HepG2 (cell line): ENCODE measurements around the gene ALG8. TPM values are rescaled to one million over a fixed set of nuclear protein-coding genes. Genes with fewer than 3 reads are reported as not detected.

Source experiments
- CBFB ChIP-seq: sonication (generic); formaldehyde crosslinking; IDR thresholded peaks from 2 replicates; pipeline ENCODE4 v1.4.0; 2020; ENCODE audit warnings: missing genetic modification reagents
- CC2D1A ChIP-seq: sonication (generic); formaldehyde crosslinking; IDR thresholded peaks from 2 replicates; pipeline ENCODE4 v1.8.1; 2023; ENCODE audit warnings: mild to moderate bottlenecking, missing genetic modification reagents
- FOXA1 ChIP-seq, 2 experiments: fragments of 450-650 bp in 1 of 2; sonication (generic) in 1 of 2; formaldehyde crosslinking in 1 of 2; IDR thresholded peaks; 2 replicates each; pipeline versions ENCODE4 v1.4.0 to v1.6.1; 2016 to 2020; ENCODE audit warnings: missing genetic modification reagents in 1 of 2
- KAT2B ChIP-seq: fragments of 150-350 bp; IDR thresholded peaks from 2 replicates; pipeline ENCODE4 v1.6.1; 2014; ENCODE audit warnings: low read depth, low read length, borderline replicate concordance
- KAT7 ChIP-seq: IDR thresholded peaks from 2 replicates; pipeline ENCODE4 v1.6.1; 2018; ENCODE audit warnings: borderline replicate concordance, missing compliant biosample characterization
- KDM1A ChIP-seq: IDR thresholded peaks from 2 replicates; pipeline ENCODE4 v1.6.1; 2016; ENCODE audit warnings: missing compliant biosample characterization
- MLXIP ChIP-seq: sonication (generic); formaldehyde crosslinking; IDR thresholded peaks from 2 replicates; pipeline ENCODE4 v1.9.0; 2021; ENCODE audit warnings: missing genetic modification reagents, borderline replicate concordance
- NPAS2 ChIP-seq: sonication (generic); formaldehyde crosslinking; IDR thresholded peaks from 2 replicates; pipeline ENCODE4 v1.8.0; 2022; ENCODE audit warnings: mild to moderate bottlenecking, missing genetic modification reagents, borderline replicate concordance
- RARA ChIP-seq: IDR thresholded peaks from 2 replicates; pipeline ENCODE4 v1.6.1; 2016; ENCODE audit warnings: missing genetic modification reagents, missing compliant biosample characterization
- ZBTB1 ChIP-seq: sonication (generic); formaldehyde crosslinking; IDR thresholded peaks from 2 replicates; pipeline ENCODE4 v1.4.0; 2020; ENCODE audit warnings: missing genetic modification reagents, borderline replicate concordance
- ZBTB25 ChIP-seq: IDR thresholded peaks from 2 replicates; pipeline ENCODE4 v1.6.1; 2018; ENCODE audit warnings: missing genetic modification reagents
- ZFAT ChIP-seq: sonication (generic); formaldehyde crosslinking; conservative IDR thresholded peaks from 2 replicates; pipeline ENCODE4 v1.8.1; 2023; ENCODE audit warnings: missing genetic modification reagents, inconsistent platforms
- ZMYM4 ChIP-seq: sonication (generic); formaldehyde crosslinking; IDR thresholded peaks from 2 replicates; pipeline ENCODE4 v1.8.1; 2023; ENCODE audit warnings: mild to moderate bottlenecking, missing genetic modification reagents
- ZNF18 ChIP-seq: sonication (generic); formaldehyde crosslinking; IDR thresholded peaks from 2 replicates; pipeline ENCODE4 v1.8.0; 2022; ENCODE audit warnings: mild to moderate bottlenecking, missing genetic modification reagents; ENCODE audit not compliant: insufficient replicate concordance
- ZNF430 ChIP-seq: sonication (generic); formaldehyde crosslinking; IDR thresholded peaks from 2 replicates; pipeline ENCODE4 v1.9.0; 2021; ENCODE audit warnings: mild to moderate bottlenecking, missing genetic modification reagents
- ZNF44 ChIP-seq: sonication (generic); formaldehyde crosslinking; IDR thresholded peaks from 2 replicates; pipeline ENCODE4 v1.5.1; 2020; ENCODE audit warnings: mild to moderate bottlenecking, missing genetic modification reagents
- ZNF597 ChIP-seq: sonication (generic); formaldehyde crosslinking; IDR thresholded peaks from 2 replicates; pipeline ENCODE4 v1.5.0; 2020; ENCODE audit warnings: missing genetic modification reagents
- ZNF775 ChIP-seq: sonication (generic); formaldehyde crosslinking; IDR thresholded peaks from 2 replicates; pipeline ENCODE4 v1.4.0; 2020; ENCODE audit warnings: missing genetic modification reagents, mild to moderate bottlenecking, moderate library complexity, borderline replicate concordance
- ZNF777 ChIP-seq: sonication (generic); formaldehyde crosslinking; IDR thresholded peaks from 2 replicates; pipeline ENCODE4 v1.4.0; 2020; ENCODE audit warnings: missing genetic modification reagents
- ZNF850 ChIP-seq: sonication (generic); formaldehyde crosslinking; conservative IDR thresholded peaks from 2 replicates; pipeline ENCODE4 v1.9.0; 2021; ENCODE audit warnings: mild to moderate bottlenecking, missing genetic modification reagents
- polyA plus RNA-seq, 8 experiments: library from polyadenylated mRNA; depleted of rRNA in 3 of 8; stranded (reverse) in 7 of 8; unstranded in 1 of 8; fragments of >200 nt; fragmentation: Illumina TruSeq in 4 of 8; extraction: Trizol in 4 of 8; gene quantifications; 2 replicates each; pipeline versions ENCODE4 v1.2.1 to v1.2.3, GENCODE V29; 2011 to 2016; ENCODE audit warnings: low read depth in 4 of 8, missing spikeins in 1 of 8, mixed read lengths in 1 of 8; ENCODE audit not compliant: insufficient read depth in 1 of 8
- total RNA-seq, 5 experiments: library from RNA; depleted of rRNA; stranded (reverse); fragments of >200 nt; fragmentation: Illumina TruSeq; extraction: Trizol; gene quantifications; 2 replicates each; pipeline ENCODE4 v1.2.3, GENCODE V29; 2016; ENCODE audit warnings: low read depth in 1 of 5

Gene ALG8
- total and polyA plus RNA-seq, 2 of the 13 experiments (the other 11 are each of a cell fraction or from before 2014, with no cell fraction given): 75.8 to 88.0 TPM

- TF ChIP-seq ZNF18 (CRISPR knock-in tag) (peak; percentile 83), KAT7 (CRISPR knock-in tag) (peak; percentile 99), KAT2B (no peak), FOXA1 (IDR thresholded peaks at IDR 0.05) (no peak), FOXA1 (CRISPR knock-in tag; IDR thresholded peaks at IDR 0.05) (peak; percentile 50), CC2D1A (CRISPR knock-in tag) (no peak), ZNF597 (no peak), RARA (CRISPR knock-in tag) (peak; percentile 71), ZNF44 (CRISPR knock-in tag) (peak; percentile 67; the same call in 1 of the 2 replicates), KDM1A (CRISPR knock-in tag) (peak; percentile 66; the same call in 1 of the 2 replicates), ZNF777 (no peak), ZNF850 (CRISPR knock-in tag) (no peak), ZBTB25 (CRISPR knock-in tag) (peak; percentile 93), MLXIP (CRISPR knock-in tag) (peak; percentile 71; the same call in 1 of the 2 replicates), CBFB (CRISPR knock-in tag) (peak; percentile 94), NPAS2 (CRISPR knock-in tag) (no peak), ZNF775 (0 out of 2 replicates have a peak, but pooled peaks have one; percentile 50), ZMYM4 (CRISPR knock-in tag) (peak; percentile 92), ZFAT (CRISPR knock-in tag) (0 out of 2 replicates have a peak, but pooled peaks have one; percentile 81), ZBTB1 (CRISPR knock-in tag) (no peak), ZNF430 (CRISPR knock-in tag) (peak; percentile 95; the same call in 1 of the 2 replicates)
These were observed 60.0 kb downstream of the ALG8 start, which contains the start of gene NDUFC2 (continued) for GRCh38 chr11:78079232-78080083.
